CD4-positive, alpha-beta T cell treated with Interleukin-17A for 4 hours (primary cell): Measurements from ENCODE around the gene KRT73.

ENCODE experiments used
- DNase-seq: peaks from one replicate; pipeline ENCODE4 v3.0.0-alpha.2; 2020; ENCODE audit warnings: mixed read lengths

The KRT73 gene

GRCh38 chr12:52616680-52617402 is 1.5 kb downstream of the KRT73 start:
- no peak for DNase-seq

- DNase-seq = no peak
Observed at GRCh38 chr12:52615912-52616311, 2.4 kb downstream of the KRT73 start.

- DNase-seq = peak; percentile 39
Observed at GRCh38 chr12:52615208-52615868, 3.0 kb downstream of the KRT73 start.

- no peak for DNase-seq
Observed at GRCh38 chr12:52614381-52615207, 3.8 kb downstream of the KRT73 start.

- DNase-seq = peak; percentile 46
Observed at GRCh38 chr12:52613384-52614030, 4.9 kb downstream of the KRT73 start.

- DNase-seq = peak; percentile 42
Observed at GRCh38 chr12:52612431-52613383, 5.7 kb downstream of the KRT73 start.

GRCh38 chr12:52611080-52611468 is 7.3 kb downstream of the KRT73 start:
- DNase-seq = no peak

- peak; percentile 45 for DNase-seq
Observed at GRCh38 chr12:52608826-52609630, 9.3 kb downstream of the KRT73 start.

GRCh38 chr12:52608161-52608560 is 10.2 kb downstream of the KRT73 start:
- DNase-seq = no peak

GRCh38 chr12:52607314-52607713 is 11.0 kb downstream of the KRT73 start:
- no peak for DNase-seq

GRCh38 chr12:52606581-52607218 is 11.7 kb downstream of the KRT73 start:
- no peak for DNase-seq

- no peak for DNase-seq
Observed at GRCh38 chr12:52606096-52606495, 12.3 kb downstream of the KRT73 start.

GRCh38 chr12:52605542-52605941 is 12.8 kb downstream of the KRT73 start:
- DNase-seq = no peak

- no peak for DNase-seq
Observed at GRCh38 chr12:52604859-52605258, 13.5 kb downstream of the KRT73 start.

GRCh38 chr12:52603314-52603713 is 15.0 kb downstream of the KRT73 start:
- DNase-seq = peak; percentile 68

- DNase-seq = no peak
Observed at GRCh38 chr12:52602552-52602951, 15.8 kb downstream of the KRT73 start.

- DNase-seq = no peak
Observed at GRCh38 chr12:52601671-52602070, 16.7 kb downstream of the KRT73 start.

- no peak for DNase-seq
Observed at GRCh38 chr12:52600941-52601481, 17.3 kb downstream of the KRT73 start, which contains the start of gene KRT72. Gene KRT72 (minus strand): TSS chr12:52601463. CDS start chr12:52601452, 11 bp downstream.

- DNase-seq = no peak
Observed at GRCh38 chr12:52600475-52600874, 17.9 kb downstream of the KRT73 start.

- DNase-seq = no peak
Observed at GRCh38 chr12:52600071-52600470, 18.3 kb downstream of the KRT73 start.
